Mesodermal cell (in vitro differentiated cells): ENCODE data around the gene NCKAP5.
"Not testable (repeated sequence)": the region's sequence is repeated elsewhere in the genome, so short reads cannot be mapped to it uniquely, and the experiment has no call there.

ENCODE experiments used
- H3K27ac ChIP-seq: 2 replicates; pipeline ENCODE4 v1.7.0; 2013; ENCODE audit warnings: mild to moderate bottlenecking, low read depth, low read length, moderate library complexity; ENCODE audit not compliant: severe bottlenecking
- H3K36me3 ChIP-seq: 2 replicates; pipeline ENCODE4 v1.7.1; 2013; ENCODE audit warnings: mild to moderate bottlenecking, low read length, moderate library complexity; ENCODE audit not compliant: control insufficient read depth, insufficient read depth
- H3K4me1 ChIP-seq: one replicate; pipeline ENCODE4 v1.7.1; 2013; ENCODE audit warnings: mild to moderate bottlenecking, low read length; ENCODE audit not compliant: insufficient read depth, control insufficient read depth, poor library complexity, severe bottlenecking
- H3K4me3 ChIP-seq: 2 replicates; pipeline ENCODE4 v1.7.0; 2013; ENCODE audit warnings: low read length, control low read depth, mild to moderate bottlenecking; ENCODE audit not compliant: insufficient read depth, poor library complexity, severe bottlenecking; ENCODE audit errors: extremely low read depth
- H3K9me3 ChIP-seq: 2 replicates; pipeline ENCODE4 v1.7.1; 2013; ENCODE audit warnings: mild to moderate bottlenecking, low read length, moderate library complexity; ENCODE audit not compliant: control insufficient read depth
- WGBS, 2 experiments: methylation state at CpG; one replicate each; pipeline ENCODE4 v1.1.5; 2013; ENCODE audit warnings: missing lambda C conversion rate in 2 of 2; ENCODE audit not compliant: insufficient coverage in 2 of 2; 5-methylcytosine and 5-hydroxymethylcytosine counted together

Gene NCKAP5

GRCh38 chr2:133483181-133483580 is 85.1 kb downstream of the NCKAP5 start:
- no peaks in the 10 kb centered on the region for H3K36me3 ChIP-seq

GRCh38 chr2:133480707-133481429 is 87.4 kb downstream of the NCKAP5 start:
- no peaks in the 10 kb centered on the region for H3K36me3 ChIP-seq
- no peaks in the 10 kb centered on the region for H3K4me1 ChIP-seq
- WGBS, 2 experiments = 87 to 89% methylated on average over 4 to 6 of the region's 7 CpGs
- no peaks in the 10 kb centered on the region for H3K9me3 ChIP-seq
- no peak overlapping the region for H3K4me3 ChIP-seq
- H3K27ac ChIP-seq = no peak overlapping the region

More at GRCh38 chr2:133483181-133483580, 85.1 kb downstream of the NCKAP5 start:
- no peaks in the 10 kb centered on the region for H3K4me1 ChIP-seq
- H3K27ac ChIP-seq = no peak overlapping the region
- no peak overlapping the region for H3K4me3 ChIP-seq
- no peaks in the 10 kb centered on the region for H3K9me3 ChIP-seq

- H3K4me1 ChIP-seq = no peaks in the 10 kb centered on the region
- H3K4me3 ChIP-seq = no peak overlapping the region
- no peaks in the 10 kb centered on the region for H3K9me3 ChIP-seq
- H3K27ac ChIP-seq = no peak overlapping the region
- no peaks in the 10 kb centered on the region for H3K36me3 ChIP-seq
Observed at GRCh38 chr2:133477616-133477990, 90.7 kb downstream of the NCKAP5 start.

- H3K36me3 ChIP-seq = no peaks in the 10 kb centered on the region
- no peaks in the 10 kb centered on the region for H3K4me1 ChIP-seq
- H3K9me3 ChIP-seq = no peaks in the 10 kb centered on the region
- 85 to 95% methylated on average over 3 of the region's 3 CpGs for WGBS, 2 experiments
- no peak overlapping the region for H3K27ac ChIP-seq
- no peak overlapping the region for H3K4me3 ChIP-seq
Observed at GRCh38 chr2:133476931-133477615, 91.2 kb downstream of the NCKAP5 start.

- no peaks in the 10 kb centered on the region for H3K4me1 ChIP-seq
- no peak overlapping the region for H3K4me3 ChIP-seq
- no peaks in the 10 kb centered on the region for H3K36me3 ChIP-seq
- 82 to 98% methylated on average over 4 of the region's 4 CpGs for WGBS, 2 experiments
- no peaks in the 10 kb centered on the region for H3K9me3 ChIP-seq
- no peak overlapping the region for H3K27ac ChIP-seq
Observed at GRCh38 chr2:133476286-133476685, 92.0 kb downstream of the NCKAP5 start.

GRCh38 chr2:133475610-133476009 is 92.7 kb downstream of the NCKAP5 start:
- Histone ChIP-seq H3K9me3 (no peaks in the 10 kb centered on the region), H3K4me1 (no peaks in the 10 kb centered on the region), H3K4me3 (no peak overlapping the region), H3K27ac (no peak overlapping the region), H3K36me3 (no peaks in the 10 kb centered on the region)

GRCh38 chr2:133470446-133470845 is 97.8 kb downstream of the NCKAP5 start:
- H3K36me3 ChIP-seq, H3K9me3 ChIP-seq, H3K27ac ChIP-seq, H3K4me3 ChIP-seq, H3K4me1 ChIP-seq: not testable (repeated sequence)
- WGBS, 2 experiments = 57 to 75% methylated on average over 4 to 5 of the region's 13 CpGs

- no peaks in the 10 kb centered on the region for H3K36me3 ChIP-seq
- no peaks in the 10 kb centered on the region for H3K4me1 ChIP-seq
- WGBS, 2 experiments = 95 to 100% methylated on average over 3 to 5 of the region's 6 CpGs
- no peak overlapping the region for H3K27ac ChIP-seq
- H3K4me3 ChIP-seq = no peak overlapping the region
- H3K9me3 ChIP-seq = no peaks in the 10 kb centered on the region
Observed at GRCh38 chr2:133462811-133463210, 105.5 kb downstream of the NCKAP5 start.

GRCh38 chr2:133461484-133461883 is 106.8 kb downstream of the NCKAP5 start:
- no peaks in the 10 kb centered on the region for H3K9me3 ChIP-seq
- no peak overlapping the region for H3K27ac ChIP-seq
- H3K4me3 ChIP-seq = no peak overlapping the region
- 90% methylated on average over 3 of the region's 4 CpGs; no CpG with 5 or more reads in 1 of the 2 experiments for WGBS, 2 experiments
- H3K36me3 ChIP-seq = no peaks in the 10 kb centered on the region
- no peaks in the 10 kb centered on the region for H3K4me1 ChIP-seq

GRCh38 chr2:133459590-133459989 is 108.7 kb downstream of the NCKAP5 start:
- WGBS, 2 experiments = no CpG with 5 or more reads among the region's 3 CpGs

GRCh38 chr2:133458280-133458679 is 110.0 kb downstream of the NCKAP5 start:
- no peaks in the 10 kb centered on the region for H3K4me1 ChIP-seq
- 84% methylated on average over 2 of the region's 3 CpGs; no CpG with 5 or more reads in 1 of the 2 experiments for WGBS, 2 experiments
- no peak overlapping the region for H3K4me3 ChIP-seq
- H3K9me3 ChIP-seq = no peaks in the 10 kb centered on the region
- H3K36me3 ChIP-seq = no peaks in the 10 kb centered on the region
- no peak overlapping the region for H3K27ac ChIP-seq

More at GRCh38 chr2:133459590-133459989, 108.7 kb downstream of the NCKAP5 start:
- Histone ChIP-seq H3K4me3 (no peak overlapping the region), H3K9me3 (no peaks in the 10 kb centered on the region), H3K36me3 (no peaks in the 10 kb centered on the region), H3K27ac (no peak overlapping the region), H3K4me1 (no peaks in the 10 kb centered on the region)
